ENCODE measurements around the gene STX17. TPM values are rescaled to one million over a fixed set of nuclear protein-coding genes. Genes with fewer than 3 reads are reported as not detected.

Gene STX17
- total and polyA plus RNA-seq, 2 of the 13 experiments (the other 11 are each of a cell fraction or from before 2014, with no cell fraction given) = 8.3 to 25.7 TPM

GRCh38 chr9:99906403-99907207 is at the start of gene STX17 (continued):
- TF ChIP-seq, protein P1, sequence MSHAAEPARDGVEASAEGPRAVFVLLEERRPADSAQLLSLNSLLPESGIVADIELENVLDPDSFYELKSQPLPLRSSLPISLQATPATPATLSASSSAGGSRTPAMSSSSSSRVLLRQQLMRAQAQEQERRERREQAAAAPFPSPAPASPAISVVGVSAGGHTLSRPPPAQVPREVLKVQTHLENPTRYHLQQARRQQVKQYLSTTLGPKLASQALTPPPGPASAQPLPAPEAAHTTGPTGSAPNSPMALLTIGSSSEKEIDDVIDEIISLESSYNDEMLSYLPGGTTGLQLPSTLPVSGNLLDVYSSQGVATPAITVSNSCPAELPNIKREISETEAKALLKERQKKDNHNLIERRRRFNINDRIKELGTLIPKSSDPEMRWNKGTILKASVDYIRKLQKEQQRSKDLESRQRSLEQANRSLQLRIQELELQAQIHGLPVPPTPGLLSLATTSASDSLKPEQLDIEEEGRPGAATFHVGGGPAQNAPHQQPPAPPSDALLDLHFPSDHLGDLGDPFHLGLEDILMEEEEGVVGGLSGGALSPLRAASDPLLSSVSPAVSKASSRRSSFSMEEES (CRISPR knock-in tag; IDR thresholded peaks at IDR 0.05) = peak; percentile 61; the same call in 1 of the 2 replicates
- TF ChIP-seq TOE1 (CRISPR knock-in tag; IDR thresholded peaks at IDR 0.05) (0 out of 2 replicates have a peak, but pooled peaks have one; percentile 34), HDAC2 (CRISPR knock-in tag; IDR thresholded peaks at IDR 0.05) (peak; percentile 18; the same call in 1 of the 2 replicates), SNAI1 (CRISPR knock-in tag; IDR thresholded peaks at IDR 0.05; ENCODE audit: borderline replicate concordance) (no peak; the same call in 1 of the 2 replicates), ZFAT (CRISPR knock-in tag; conservative IDR thresholded peaks at IDR 0.05) (no peak), KDM2A (CRISPR knock-in tag; IDR thresholded peaks at IDR 0.05; ENCODE audit: borderline replicate concordance, low read depth) (peak; percentile 92), ZNF740 (CRISPR knock-in tag; IDR thresholded peaks at IDR 0.05) (no peak), PHF21A (CRISPR knock-in tag; IDR thresholded peaks at IDR 0.05) (peak; percentile 43; the same call in 1 of the 2 replicates), ZNF350 (CRISPR knock-in tag; IDR thresholded peaks at IDR 0.05; ENCODE audit: borderline replicate concordance, low read depth) (peak; percentile 60; the same call in 1 of the 2 replicates), ELF3 (CRISPR knock-in tag; IDR thresholded peaks at IDR 0.05) (no peak), ZNF614 (CRISPR knock-in tag; IDR thresholded peaks at IDR 0.05; ENCODE audit: borderline replicate concordance) (0 out of 2 replicates have a peak, but pooled peaks have one; percentile 50), CREB1 (IDR thresholded peaks at IDR 0.05) (peak; percentile 50), CREB1 (CRISPR knock-in tag; IDR thresholded peaks at IDR 0.05) (no peak), NR2F1 (CRISPR knock-in tag; IDR thresholded peaks at IDR 0.05) (peak in 1 of 2 experiments; percentile 57; a peak in 2 of 4 replicates), HOXD1 (CRISPR knock-in tag; IDR thresholded peaks at IDR 0.05) (peak; percentile 60; the same call in 1 of the 2 replicates), U2AF2 (IDR thresholded peaks at IDR 0.05; ENCODE audit: low read depth, low read length) (no peak), ARNT (IDR thresholded peaks at IDR 0.05) (no peak), GZF1 (CRISPR knock-in tag; IDR thresholded peaks at IDR 0.05) (peak; percentile 68; the same call in 1 of the 2 replicates), NFIB (CRISPR knock-in tag; IDR thresholded peaks at IDR 0.05; ENCODE audit: borderline replicate concordance) (no peak), YEATS2 (CRISPR knock-in tag; IDR thresholded peaks at IDR 0.05; ENCODE audit: borderline replicate concordance) (peak; percentile 78), ZMYM3 (CRISPR knock-in tag; IDR thresholded peaks at IDR 0.05) (0 out of 2 replicates have a peak, but pooled peaks have one; percentile 30), HDAC6 (IDR thresholded peaks at IDR 0.05; ENCODE audit: low read depth, low read length) (no peak), ZNF121 (CRISPR knock-in tag; IDR thresholded peaks at IDR 0.05) (0 out of 2 replicates have a peak, but pooled peaks have one; percentile 41), TBX2 (CRISPR knock-in tag; IDR thresholded peaks at IDR 0.05; ENCODE audit: borderline replicate concordance) (peak; percentile 47; the same call in 1 of the 2 replicates), ZNF232 (CRISPR knock-in tag; IDR thresholded peaks at IDR 0.05; ENCODE audit: borderline replicate concordance) (peak; percentile 85; the same call in 1 of the 2 replicates), SYNCRIP (IDR thresholded peaks at IDR 0.05; ENCODE audit: insufficient read depth, low read depth, low read length) (no peak), HMG20A (CRISPR knock-in tag; IDR thresholded peaks at IDR 0.05; ENCODE audit: borderline replicate concordance) (no peak), HDAC1 (CRISPR knock-in tag; IDR thresholded peaks at IDR 0.05) (peak; percentile 86), CREM (IDR thresholded peaks at IDR 0.05) (no peak), CREM (CRISPR knock-in tag; IDR thresholded peaks at IDR 0.05) (0 out of 2 replicates have a peak, but pooled peaks have one; percentile 7), ZNF737 (CRISPR knock-in tag; IDR thresholded peaks at IDR 0.05; ENCODE audit: borderline replicate concordance) (peak; percentile 74; the same call in 1 of the 2 replicates)

Measured in HepG2 (cell line).